Lower lobe of right lung (tissue), 2 donors: Measurements from ENCODE around the gene STK31. TPM values are rescaled to one million over a fixed set of nuclear protein-coding genes. Genes with fewer than 3 reads are reported as not detected.

Experiments
- ATAC-seq, 2 donors: fragments of 200-7000 bp; cut with Tn5 transposase; one replicate each; pipeline ENCODE4 v1.9.1; 2020 to 2022; ENCODE audit warnings: mild to moderate bottlenecking in 2 of 2, moderate library complexity in 2 of 2
- DNase-seq: peaks from one replicate; pipeline ENCODE4 v3.0.0-alpha.2; 2020
- H3K27ac ChIP-seq: fragments of 200-600 bp; one replicate; pipeline ENCODE4 v1.8.0; 2022
- H3K27me3 ChIP-seq: fragments of 200-600 bp; one replicate; pipeline ENCODE4 v1.8.0; 2022; ENCODE audit warnings: low read depth
- H3K36me3 ChIP-seq: fragments of 200-600 bp; one replicate; pipeline ENCODE4 v1.8.0; 2022; ENCODE audit warnings: mild to moderate bottlenecking
- H3K4me1 ChIP-seq: fragments of 200-600 bp; one replicate; pipeline ENCODE4 v1.8.0; 2022
- H3K4me3 ChIP-seq: fragments of 200-600 bp; one replicate; pipeline ENCODE4 v1.8.0; 2022; ENCODE audit warnings: mild to moderate bottlenecking
- H3K9me3 ChIP-seq: fragments of 200-600 bp; one replicate; pipeline ENCODE4 v1.8.0; 2022
- CTCF ChIP-seq: fragments of 200-600 bp; IDR thresholded peaks from one replicate; pipeline ENCODE4 v1.8.0; 2022; ENCODE audit warnings: antibody characterized with exemption, mild to moderate bottlenecking
- intact Hi-C: fragments of 100-400 bp; cut with DNase I; formaldehyde crosslinking; loops from one replicate; pipeline ENCODE4 v1.11.0; 2022
- long read RNA-seq: library from polyadenylated mRNA; unstranded; transcript quantifications from one replicate; pipeline ENCODE4 v2.0.0, GENCODE V29; 2021
- total RNA-seq: library from RNA; stranded (reverse); fragmentation: NEBNext Ultra II Directional; extraction: Animal tissue kit (Norgen Biotek cat#: 25700); gene quantifications from one replicate; pipeline ENCODE4 v1.2.1, GENCODE V29; 2021
- donor health status: DM: no; HTN: yes; CAD: no; lungs with severe emphysema.

The STK31 gene, protein sequence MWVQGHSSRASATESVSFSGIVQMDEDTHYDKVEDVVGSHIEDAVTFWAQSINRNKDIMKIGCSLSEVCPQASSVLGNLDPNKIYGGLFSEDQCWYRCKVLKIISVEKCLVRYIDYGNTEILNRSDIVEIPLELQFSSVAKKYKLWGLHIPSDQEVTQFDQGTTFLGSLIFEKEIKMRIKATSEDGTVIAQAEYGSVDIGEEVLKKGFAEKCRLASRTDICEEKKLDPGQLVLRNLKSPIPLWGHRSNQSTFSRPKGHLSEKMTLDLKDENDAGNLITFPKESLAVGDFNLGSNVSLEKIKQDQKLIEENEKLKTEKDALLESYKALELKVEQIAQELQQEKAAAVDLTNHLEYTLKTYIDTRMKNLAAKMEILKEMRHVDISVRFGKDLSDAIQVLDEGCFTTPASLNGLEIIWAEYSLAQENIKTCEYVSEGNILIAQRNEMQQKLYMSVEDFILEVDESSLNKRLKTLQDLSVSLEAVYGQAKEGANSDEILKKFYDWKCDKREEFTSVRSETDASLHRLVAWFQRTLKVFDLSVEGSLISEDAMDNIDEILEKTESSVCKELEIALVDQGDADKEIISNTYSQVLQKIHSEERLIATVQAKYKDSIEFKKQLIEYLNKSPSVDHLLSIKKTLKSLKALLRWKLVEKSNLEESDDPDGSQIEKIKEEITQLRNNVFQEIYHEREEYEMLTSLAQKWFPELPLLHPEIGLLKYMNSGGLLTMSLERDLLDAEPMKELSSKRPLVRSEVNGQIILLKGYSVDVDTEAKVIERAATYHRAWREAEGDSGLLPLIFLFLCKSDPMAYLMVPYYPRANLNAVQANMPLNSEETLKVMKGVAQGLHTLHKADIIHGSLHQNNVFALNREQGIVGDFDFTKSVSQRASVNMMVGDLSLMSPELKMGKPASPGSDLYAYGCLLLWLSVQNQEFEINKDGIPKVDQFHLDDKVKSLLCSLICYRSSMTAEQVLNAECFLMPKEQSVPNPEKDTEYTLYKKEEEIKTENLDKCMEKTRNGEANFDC
- 1.0 TPM for total RNA-seq
- long read RNA-seq = 0 reads

DNA sequence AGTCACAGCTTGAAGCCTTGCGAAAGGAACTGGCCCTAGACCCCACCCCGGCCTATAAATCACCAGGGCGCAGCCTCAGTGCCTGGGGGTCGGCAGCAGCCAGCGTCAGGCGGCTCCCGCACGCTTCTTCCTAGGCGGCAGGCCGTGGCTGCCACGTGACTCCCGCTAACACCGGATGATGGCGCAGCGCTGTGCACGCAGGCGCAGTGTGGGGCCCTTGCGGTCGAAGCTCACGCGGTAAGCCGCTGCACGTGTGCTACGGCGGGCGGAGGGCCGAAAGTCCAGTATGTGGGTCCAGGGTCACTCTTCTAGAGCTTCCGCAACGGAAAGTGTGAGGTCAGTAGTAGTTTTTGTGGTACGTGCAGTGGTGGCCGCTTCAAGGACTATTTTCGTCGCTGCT, at the start of gene STK31:
Gene STK31, plus strand, starts transcription at position 220 of the 400 bp plus-strand sequence. Its CDS starts 67 bp downstream, at position 287.
- TF ChIP-seq CTCF = no peak
- Histone ChIP-seq H3K27me3 (no peaks in the 10 kb centered on the region), H3K9me3 (peaks cover 5% of the 10 kb centered on the region), H3K36me3 (peaks cover 6% of the 10 kb centered on the region), H3K27ac (no peak within 1 kb of the TSS), H3K4me3 (no peak within 1 kb of the TSS), H3K4me1 (no peaks in the 10 kb centered on the region)
- intact Hi-C loops = loop anchor here (5.0 kb wide), 1 partner anchor 138 kb away; no protein-coding TSS in a partner anchor
- no peak for ATAC-seq
- DNase-seq = no peak

GRCh38 chr7:23661385-23661784, 48.6 kb upstream of the STK31 start:
- Histone ChIP-seq H3K4me3 (no peak overlapping the region), H3K9me3 (no peaks in the 10 kb centered on the region), H3K27ac (no peak overlapping the region), H3K36me3 (no peaks in the 10 kb centered on the region), H3K27me3 (no peaks in the 10 kb centered on the region), H3K4me1 (no peaks in the 10 kb centered on the region)
- intact Hi-C loops = no loop called here
- no peak for DNase-seq
- TF ChIP-seq CTCF = no peak
- ATAC-seq = no peak

DNA sequence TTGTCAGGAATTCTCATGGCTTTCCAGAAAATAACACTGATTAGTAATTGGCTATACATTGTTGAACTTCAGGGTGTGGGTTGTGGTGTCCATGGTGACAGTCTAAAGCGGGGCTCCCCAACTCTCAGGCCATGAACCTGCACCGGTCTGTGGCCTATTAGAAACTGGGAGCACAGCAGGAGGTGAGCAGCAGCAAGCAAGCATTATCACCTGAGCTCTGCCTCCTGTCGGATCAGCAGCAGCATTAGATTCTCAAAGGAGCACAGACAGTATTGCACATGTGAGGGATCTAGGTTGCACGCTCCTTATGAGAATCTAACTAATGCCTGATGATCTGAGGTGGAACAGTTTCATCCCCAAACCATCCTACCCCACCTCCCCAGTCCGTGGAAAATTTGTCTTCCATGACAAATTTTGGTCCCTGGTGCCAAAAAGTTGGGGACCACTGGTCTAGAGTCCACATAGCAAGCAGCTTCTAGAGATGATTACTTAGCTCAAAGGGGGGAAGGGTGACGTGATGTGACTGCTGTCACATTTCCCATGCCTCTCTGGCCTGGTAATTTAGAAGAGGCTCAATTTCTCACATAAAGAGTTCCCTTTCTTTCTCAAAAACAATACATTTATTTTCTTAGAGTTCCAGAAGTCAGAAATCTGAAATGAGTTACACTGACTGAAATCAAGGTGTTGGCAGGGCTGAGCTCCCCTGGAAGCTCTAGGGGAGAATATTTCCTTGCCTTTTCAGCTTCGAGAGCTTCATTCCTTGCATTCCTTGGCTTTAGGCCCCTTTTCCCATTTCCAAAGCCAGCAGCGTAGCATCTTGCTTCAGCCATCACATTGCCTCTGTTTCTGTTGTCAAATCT, 47.7 kb upstream of the STK31 start:
- Histone ChIP-seq H3K27ac (no peak overlapping the region), H3K4me3 (no peak overlapping the region), H3K27me3 (no peaks in the 10 kb centered on the region), H3K36me3 (no peaks in the 10 kb centered on the region), H3K9me3 (no peaks in the 10 kb centered on the region), H3K4me1 (no peaks in the 10 kb centered on the region)
- no peak for DNase-seq
- ATAC-seq = peak in 1 of 2 donors; percentile 41
- intact Hi-C loops = no loop called here
- TF ChIP-seq CTCF = no peak

DNA sequence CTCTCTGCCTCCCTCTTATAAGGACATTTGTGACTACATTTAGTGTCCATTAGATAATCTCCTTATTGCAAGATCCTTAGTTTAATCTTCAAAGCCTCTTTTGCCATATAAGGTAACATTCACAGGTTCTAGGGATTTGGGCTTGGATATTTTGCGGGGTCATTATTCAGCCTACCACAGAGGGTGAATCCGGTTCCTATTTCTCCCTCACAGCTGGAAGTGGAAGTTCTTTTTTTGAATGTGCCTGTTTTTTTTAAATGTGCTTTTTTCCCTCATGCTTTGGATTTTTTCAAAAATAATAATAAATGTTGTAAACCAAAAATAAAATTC, 47.1 kb upstream of the STK31 start:
- no peak for DNase-seq
- no peak overlapping the region for H3K4me3 ChIP-seq
- TF ChIP-seq CTCF = no peak
- no peaks in the 10 kb centered on the region for H3K36me3 ChIP-seq
- H3K27ac ChIP-seq = no peak overlapping the region
- ATAC-seq = no peak
- H3K27me3 ChIP-seq = no peaks in the 10 kb centered on the region
- no peaks in the 10 kb centered on the region for H3K9me3 ChIP-seq
- intact Hi-C loops = no loop called here
- H3K4me1 ChIP-seq = no peaks in the 10 kb centered on the region

DNA sequence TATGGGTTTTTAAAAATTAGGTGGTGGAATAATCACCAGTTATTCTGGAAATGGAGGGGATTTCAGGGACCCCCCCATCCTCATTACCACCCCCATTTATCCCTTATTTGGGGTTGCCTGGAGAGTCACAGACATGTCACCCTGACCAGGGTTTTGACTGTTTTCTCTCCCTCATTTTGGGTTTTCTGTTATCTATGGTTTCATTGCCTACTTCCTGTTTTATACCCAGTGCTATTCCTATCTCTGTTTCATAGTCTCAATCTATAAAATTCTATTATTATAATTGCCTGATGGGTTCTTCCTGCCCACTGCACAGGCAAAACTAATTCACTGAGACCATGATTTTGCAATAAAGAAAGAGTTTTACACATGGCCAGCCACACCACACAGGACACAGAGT, 45.9 kb upstream of the STK31 start:
- ATAC-seq (no peak), DNase-seq (no peak)
- Histone ChIP-seq H3K4me1 (no peaks in the 10 kb centered on the region), H3K27ac (no peak overlapping the region), H3K4me3 (no peak overlapping the region), H3K9me3 (no peaks in the 10 kb centered on the region), H3K36me3 (no peaks in the 10 kb centered on the region), H3K27me3 (no peaks in the 10 kb centered on the region)
- intact Hi-C loops = no loop called here
- no peak for TF ChIP-seq CTCF
